Naive thymus-derived CD4-positive, alpha-beta T cell (primary cell): ENCODE measurements around the gene PDK1. TPM values are rescaled to one million over a fixed set of nuclear protein-coding genes. Genes with fewer than 3 reads are reported as not detected.
A peak's percentile ranks its signal among the peaks of the same experiment; 100 is the strongest.

Source experiments
- ATAC-seq: fragments of 150-1000 bp; cut with Tn5 transposase; 2 replicates; pipeline ENCODE4 v1.10.0; 2021; ENCODE audit warnings: mild to moderate bottlenecking, moderate library complexity
- CTCF ChIA-PET: fragments of 350-600 bp; sonication (Branson Sonifier 250); formaldehyde crosslinking; loops from one replicate; lab custom pipeline; 2021; ENCODE audit warnings: antibody characterized with exemption; lab: Charles Lee
- POLR2A ChIA-PET: fragments of 350-600 bp; sonication (Branson Sonifier 250); formaldehyde crosslinking; loops from one replicate; lab custom pipeline; 2021; ENCODE audit warnings: antibody characterized with exemption, inconsistent platforms; lab: Charles Lee
- DNase-seq, 9 donors: peaks; one replicate each; pipeline versions ENCODE4 v3.0.0 to v3.0.0-alpha.2; 2020 to 2022; ENCODE audit warnings: mixed read lengths in 1 of 9
- H3K27ac ChIP-seq: one replicate; pipeline ENCODE4 v1.7.0; 2013; ENCODE audit warnings: mild to moderate bottlenecking, low read depth, low read length, moderate library complexity
- H3K27me3 ChIP-seq, 2 donors: one replicate each; pipeline ENCODE4 v1.7.0; 2013; ENCODE audit warnings: low read length in 2 of 2, mild to moderate bottlenecking in 2 of 2, moderate library complexity in 2 of 2; ENCODE audit not compliant: control insufficient read depth in 2 of 2, insufficient read depth in 2 of 2
- H3K36me3 ChIP-seq, 3 experiments: 1 replicate in 2 of 3; 2 replicates in 1 of 3; pipeline ENCODE4 v1.7.0; 2013; ENCODE audit warnings: low read length in 3 of 3, mild to moderate bottlenecking in 3 of 3, moderate library complexity in 1 of 3; ENCODE audit not compliant: insufficient read depth in 3 of 3, control insufficient read depth in 2 of 3
- H3K4me1 ChIP-seq, 2 donors: one replicate each; pipeline ENCODE4 v1.7.0; 2013; ENCODE audit warnings: low read length in 2 of 2, mild to moderate bottlenecking in 2 of 2, moderate library complexity in 1 of 2; ENCODE audit not compliant: control insufficient read depth in 2 of 2, insufficient read depth in 2 of 2
- H3K4me3 ChIP-seq: 2 replicates; pipeline ENCODE4 v1.7.0; 2013; ENCODE audit warnings: mild to moderate bottlenecking, low read length
- H3K9me3 ChIP-seq, 3 experiments: 1 replicate in 2 of 3; 2 replicates in 1 of 3; pipeline ENCODE4 v1.7.0; 2013; ENCODE audit warnings: low read length in 3 of 3; ENCODE audit not compliant: control insufficient read depth in 2 of 3
- H3K27ac Mint-ChIP-seq, 9 donors: one replicate each; pipeline ENCODE4 v1.8.0; 2020 to 2022; ENCODE audit warnings: mixed read lengths in 9 of 9, mild to moderate bottlenecking in 8 of 9, moderate library complexity in 5 of 9, inconsistent platforms in 2 of 9
- H3K27me3 Mint-ChIP-seq, 5 donors: one replicate each; pipeline ENCODE4 v1.8.0; 2021 to 2022; ENCODE audit warnings: mixed read lengths in 5 of 5, mild to moderate bottlenecking in 1 of 5
- H3K36me3 Mint-ChIP-seq, 5 donors: one replicate each; pipeline ENCODE4 v1.8.0; 2020 to 2022; ENCODE audit warnings: mixed read lengths in 5 of 5, mild to moderate bottlenecking in 3 of 5, inconsistent platforms in 1 of 5
- H3K4me1 Mint-ChIP-seq, 7 donors: one replicate each; pipeline ENCODE4 v1.8.0; 2020 to 2022; ENCODE audit warnings: mixed read lengths in 7 of 7, mild to moderate bottlenecking in 3 of 7, inconsistent platforms in 1 of 7
- H3K4me3 Mint-ChIP-seq, 10 donors: one replicate each; pipeline ENCODE4 v1.8.0; 2020 to 2022; ENCODE audit warnings: mild to moderate bottlenecking in 10 of 10, mixed read lengths in 10 of 10, moderate library complexity in 6 of 10, inconsistent platforms in 2 of 10
- H3K9me3 Mint-ChIP-seq, 11 donors: one replicate each; pipeline ENCODE4 v1.8.0; 2020 to 2022; ENCODE audit warnings: mixed read lengths in 11 of 11, mild to moderate bottlenecking in 4 of 11, inconsistent platforms in 1 of 11, moderate library complexity in 1 of 11
- intact Hi-C, 2 donors: fragments of 100-400 bp; cut with micrococcal nuclease; formaldehyde crosslinking; loops; one replicate each; pipeline ENCODE4 v1.15.1; 2023
- polyA plus RNA-seq, 2 donors: library from polyadenylated mRNA; unstranded; fragments of 300-500 nt; fragmentation: Illumina TruSeq; gene quantifications; one replicate each; pipeline ENCODE4 v1.2.3, GENCODE V29; 2021
- total RNA-seq, 6 experiments: library from RNA in 5 of 6; stranded (reverse) in 5 of 6; gene quantifications; 1 replicate in 5 of 6; 2 replicates in 1 of 6; pipeline ENCODE4 v1.2.3 and lab custom pipeline; 2021 to 2026

PDK1 gene
- total and polyA plus RNA-seq, 7 experiments from 2014 or later = 56.0 to 79.8 (median 66.6) TPM

- intact Hi-C loops = loop anchor here (1.0 to 10.0 kb wide), 16 partner anchors 38 to 1933 kb away; partner anchors contain the start of genes SLC25A12 (in 2 of the 2), CDCA7 (in 1 of the 2), DLX2 (in 1 of the 2) and GPR155 (in 1 of the 2)
- H3K27ac ChIP-seq = peak overlapping the region; percentile 98
- peaks cover 0 to 7% (median 0%) of the 10 kb centered on the region in 3 experiments for H3K36me3 ChIP-seq
- H3K27me3 ChIP-seq = no peaks in the 10 kb centered on the region
- peaks cover 0 to 5% (median 0%) of the 10 kb centered on the region in 5 donors for H3K27me3 Mint-ChIP-seq
- ChIA-PET CTCF (interaction anchor here (0.9 to 1.8 kb wide), 5 partner anchors 40 to 125 kb away, joined by 3 to 6 read pairs (median 5); no protein-coding TSS in a partner anchor), POLR2A (interaction anchor here (0.5 to 3.9 kb wide), 13 partner anchors 18 to 122 kb away, joined by 3 to 42 read pairs (median 5); no protein-coding TSS in a partner anchor)
- peaks cover 11 to 39% of the 10 kb centered on the region in 2 donors for H3K4me1 ChIP-seq
- H3K9me3 ChIP-seq = no peaks in the 10 kb centered on the region
- DNase-seq (peak in 3 of 9 donors; percentile 5 to 17 (median 14)), ATAC-seq (no peak)
- peak overlapping the region; percentile 53 to 94 (median 88) for H3K4me3 Mint-ChIP-seq
- H3K27ac Mint-ChIP-seq = peak overlapping the region in 8 of 9 donors; percentile 54 to 97 (median 86)
- H3K9me3 Mint-ChIP-seq = peaks cover 0 to 2% (median 0%) of the 10 kb centered on the region in 11 donors
- H3K36me3 Mint-ChIP-seq = peaks cover 0 to 45% (median 4%) of the 10 kb centered on the region in 5 donors
- H3K4me1 Mint-ChIP-seq = peaks cover 42 to 77% (median 69%) of the 10 kb centered on the region in 7 donors
- H3K4me3 ChIP-seq = peak overlapping the region; percentile 84
These were observed 1.3 kb upstream of the PDK1 start for GRCh38 chr2:172554352-172555271.

- H3K4me1 Mint-ChIP-seq = peaks cover 40 to 72% (median 64%) of the 10 kb centered on the region in 7 donors
- no peak for ATAC-seq
- DNase-seq = no peak
These were observed 693 bp upstream of the PDK1 start for GRCh38 chr2:172555272-172555521.

GRCh38 chr2:172556284-172557033 lies 569 bp downstream of the PDK1 start:
- POLR2A ChIA-PET = interaction anchor here (0.6 to 3.9 kb wide), 11 partner anchors 8 to 1837 kb away, joined by 3 to 42 read pairs (median 5); no protein-coding TSS in a partner anchor
- no peaks in the 10 kb centered on the region for H3K9me3 ChIP-seq
- Mint-ChIP-seq H3K27ac (peak overlapping the region; percentile 59 to 92 (median 80)), H3K4me3 (peak overlapping the region; percentile 88 to 95 (median 92)), H3K9me3 (peaks cover 0 to 2% (median 0%) of the 10 kb centered on the region in 11 donors), H3K4me1 (peaks cover 29 to 72% (median 64%) of the 10 kb centered on the region in 7 donors), H3K27me3 (peaks cover 0 to 5% (median 0%) of the 10 kb centered on the region in 5 donors), H3K36me3 (peaks cover 0 to 40% (median 4%) of the 10 kb centered on the region in 5 donors)
- peak overlapping the region; percentile 84 for H3K4me3 ChIP-seq
- peak overlapping the region; percentile 98 for H3K27ac ChIP-seq
- ATAC-seq = peak; percentile 50
- no peaks in the 10 kb centered on the region for H3K27me3 ChIP-seq
- peaks cover 0 to 11% (median 3%) of the 10 kb centered on the region in 3 experiments for H3K36me3 ChIP-seq
- CTCF ChIA-PET = interaction anchor here (1.1 to 1.6 kb wide), 2 partner anchors 72 to 94 kb away, joined by 4 to 6 read pairs; no protein-coding TSS in a partner anchor
- DNase-seq = peak; percentile 35 to 75 (median 45)
- H3K4me1 ChIP-seq = peaks cover 10 to 36% of the 10 kb centered on the region in 2 donors
- intact Hi-C loops = loop anchor here (1.0 to 10.0 kb wide), 17 partner anchors 11 to 1931 kb away; partner anchors contain the start of genes DCAF17 (in 2 of the 2), DYNC1I2 (in 2 of the 2), GORASP2 (in 2 of the 2) and SP3 (in 2 of the 2)

More at GRCh38 chr2:172555272-172555521, 693 bp upstream of the PDK1 start:
- CTCF ChIA-PET = interaction anchor here (0.9 to 1.8 kb wide), 5 partner anchors 39 to 126 kb away, joined by 3 to 6 read pairs (median 4); no protein-coding TSS in a partner anchor
- Histone ChIP-seq H3K36me3 (peaks cover 0 to 10% (median 0%) of the 10 kb centered on the region in 3 experiments), H3K9me3 (no peaks in the 10 kb centered on the region), H3K4me1 (peaks cover 10 to 33% of the 10 kb centered on the region in 2 donors), H3K27ac (peak overlapping the region; percentile 98), H3K27me3 (no peaks in the 10 kb centered on the region), H3K4me3 (peak overlapping the region; percentile 84)
- H3K4me3 Mint-ChIP-seq = peak overlapping the region; percentile 88 to 99 (median 92)
- POLR2A ChIA-PET = interaction anchor here (0.5 to 3.9 kb wide), 14 partner anchors 9 to 122 kb away, joined by 3 to 42 read pairs (median 4); no protein-coding TSS in a partner anchor
- H3K27ac Mint-ChIP-seq = peak overlapping the region; percentile 86 to 97 (median 95)
- intact Hi-C loops = loop anchor here (1.0 to 10.0 kb wide), 16 partner anchors 37 to 1932 kb away; partner anchors contain the start of genes SLC25A12 (in 2 of the 2), CDCA7 (in 1 of the 2), DLX2 (in 1 of the 2) and GPR155 (in 1 of the 2)
- H3K9me3 Mint-ChIP-seq = peaks cover 0 to 2% (median 0%) of the 10 kb centered on the region in 11 donors
- H3K27me3 Mint-ChIP-seq = peaks cover 0 to 5% (median 0%) of the 10 kb centered on the region in 5 donors
- peaks cover 0 to 44% (median 4%) of the 10 kb centered on the region in 5 donors for H3K36me3 Mint-ChIP-seq

GRCh38 chr2:172558372-172558771 lies 2.5 kb downstream of the PDK1 start:
- ChIA-PET CTCF (no interaction called here), POLR2A (no interaction called here)
- ATAC-seq (no peak), DNase-seq (no peak)
- Mint-ChIP-seq H3K4me1 (peaks cover 30 to 77% (median 68%) of the 10 kb centered on the region in 7 donors), H3K4me3 (peak overlapping the region; percentile 88 to 95 (median 92)), H3K36me3 (peaks cover 0 to 36% (median 16%) of the 10 kb centered on the region in 5 donors), H3K27ac (peak overlapping the region in 6 of 9 donors; percentile 14 to 80 (median 36)), H3K9me3 (peaks cover 0 to 2% (median 0%) of the 10 kb centered on the region in 11 donors), H3K27me3 (peaks cover 0 to 5% (median 0%) of the 10 kb centered on the region in 5 donors)
- Histone ChIP-seq H3K27me3 (no peaks in the 10 kb centered on the region), H3K27ac (no peak overlapping the region), H3K4me3 (no peak overlapping the region), H3K9me3 (no peaks in the 10 kb centered on the region), H3K4me1 (peaks cover 10 to 40% of the 10 kb centered on the region in 2 donors), H3K36me3 (peaks cover 0 to 16% (median 7%) of the 10 kb centered on the region in 3 experiments)
- intact Hi-C loops = loop anchor here (5.0 to 10.0 kb wide), 9 partner anchors 34 to 1929 kb away; partner anchors contain the start of genes CDCA7 (in 1 of the 2), DLX2 (in 1 of the 2), GPR155 (in 1 of the 2) and MAP3K20 (in 1 of the 2)

- Histone ChIP-seq H3K4me3 (no peak overlapping the region), H3K4me1 (peaks cover 10 to 29% of the 10 kb centered on the region in 2 donors), H3K27ac (no peak overlapping the region), H3K27me3 (no peaks in the 10 kb centered on the region), H3K36me3 (peaks cover 0 to 39% (median 7%) of the 10 kb centered on the region in 3 experiments), H3K9me3 (no peaks in the 10 kb centered on the region)
- CTCF ChIA-PET = interaction anchor here (1.2 kb wide), 1 partner anchor 78 kb away, joined by 3 read pairs; no protein-coding TSS in a partner anchor
- peak overlapping the region in 1 of 9 donors; percentile 38 for H3K27ac Mint-ChIP-seq
- peaks cover 0 to 47% (median 27%) of the 10 kb centered on the region in 5 donors for H3K36me3 Mint-ChIP-seq
- POLR2A ChIA-PET = interaction anchor here (0.8 to 1.0 kb wide), 2 partner anchors 65 to 66 kb away, joined by 3 to 4 read pairs; no protein-coding TSS in a partner anchor
- no peaks in the 10 kb centered on the region for H3K27me3 Mint-ChIP-seq
- H3K9me3 Mint-ChIP-seq = no peaks in the 10 kb centered on the region
- no peak for ATAC-seq
- peak overlapping the region in 5 of 10 donors; percentile 10 to 18 (median 13) for H3K4me3 Mint-ChIP-seq
- intact Hi-C loops = no loop called here
- no peak for DNase-seq
- H3K4me1 Mint-ChIP-seq = peaks cover 20 to 76% (median 64%) of the 10 kb centered on the region in 7 donors
These were observed 4.8 kb downstream of the PDK1 start for GRCh38 chr2:172560721-172561120.
